Measurements from ENCODE around the gene NRG3.

The NRG3 gene

GRCh38 chr10:82089327-82089726 is 214.3 kb downstream of the NRG3 start:
- no peak for DNase-seq (ENCODE audit: low read depth in 2 of 2)

- no peak for DNase-seq (ENCODE audit: low read depth in 2 of 2)
Observed at GRCh38 chr10:82091413-82091812, 216.4 kb downstream of the NRG3 start.

GRCh38 chr10:82092111-82092510 is 217.1 kb downstream of the NRG3 start:
- DNase-seq (ENCODE audit: low read depth in 2 of 2) = no peak

GRCh38 chr10:82124713-82125112 is 249.7 kb downstream of the NRG3 start:
- no peak for DNase-seq (ENCODE audit: low read depth in 2 of 2)

GRCh38 chr10:82128527-82128926 is 253.5 kb downstream of the NRG3 start:
- no peak for DNase-seq (ENCODE audit: low read depth in 2 of 2)

GRCh38 chr10:82136103-82136502 is 261.1 kb downstream of the NRG3 start:
- DNase-seq (ENCODE audit: low read depth in 2 of 2) = no peak

GRCh38 chr10:82144153-82144552 is 269.2 kb downstream of the NRG3 start:
- no peak for DNase-seq (ENCODE audit: low read depth in 2 of 2)

- DNase-seq (ENCODE audit: low read depth in 2 of 2) = no peak
Observed at GRCh38 chr10:82148764-82149163, 273.8 kb downstream of the NRG3 start.

- no peak for DNase-seq (ENCODE audit: low read depth in 2 of 2)
Observed at GRCh38 chr10:82149674-82150073, 274.7 kb downstream of the NRG3 start.

- no peak for DNase-seq (ENCODE audit: low read depth in 2 of 2)
Observed at GRCh38 chr10:82150123-82150900, 275.3 kb downstream of the NRG3 start.

- DNase-seq (ENCODE audit: low read depth in 2 of 2) = no peak
Observed at GRCh38 chr10:82160307-82160706, 285.3 kb downstream of the NRG3 start.

GRCh38 chr10:82161264-82161663 is 286.3 kb downstream of the NRG3 start:
- DNase-seq (ENCODE audit: low read depth in 2 of 2) = no peak

- DNase-seq (ENCODE audit: low read depth in 2 of 2) = no peak
Observed at GRCh38 chr10:82162549-82163195, 287.7 kb downstream of the NRG3 start.

- DNase-seq (ENCODE audit: low read depth in 2 of 2) = no peak
Observed at GRCh38 chr10:82171899-82172298, 296.9 kb downstream of the NRG3 start.

- no peak for DNase-seq (ENCODE audit: low read depth in 2 of 2)
Observed at GRCh38 chr10:82176587-82176986, 301.6 kb downstream of the NRG3 start.

- no peak for DNase-seq (ENCODE audit: low read depth in 2 of 2)
Observed at GRCh38 chr10:82190432-82191260, 315.7 kb downstream of the NRG3 start.

GRCh38 chr10:82191653-82192052 is 316.7 kb downstream of the NRG3 start:
- DNase-seq (ENCODE audit: low read depth in 2 of 2) = no peak

GRCh38 chr10:82192665-82193064 is 317.7 kb downstream of the NRG3 start:
- no peak for DNase-seq (ENCODE audit: low read depth in 2 of 2)

GRCh38 chr10:82194419-82194818 is 319.4 kb downstream of the NRG3 start:
- DNase-seq (ENCODE audit: low read depth in 2 of 2) = no peak

GRCh38 chr10:82206831-82207230 is 331.8 kb downstream of the NRG3 start:
- no peak for DNase-seq (ENCODE audit: low read depth in 2 of 2)

GRCh38 chr10:82208726-82209125 is 333.7 kb downstream of the NRG3 start:
- no peak for DNase-seq (ENCODE audit: low read depth in 2 of 2)

GRCh38 chr10:82210331-82210730 is 335.3 kb downstream of the NRG3 start:
- no peak for DNase-seq (ENCODE audit: low read depth in 2 of 2)

GRCh38 chr10:82211346-82211745 is 336.4 kb downstream of the NRG3 start:
- no peak for DNase-seq (ENCODE audit: low read depth in 2 of 2)
